Epithelial cell of esophagus (primary cell): ENCODE measurements around the gene OSBPL5.

Source experiments
- DNase-seq: peaks from one replicate; pipeline ENCODE4 v3.0.0; 2010; ENCODE audit warnings: low read depth
- H3K4me3 ChIP-seq: 2 replicates; pipeline ENCODE4 v1.5.1; 2011; ENCODE audit warnings: mild to moderate bottlenecking, low read length, control low read depth
- TF ChIP-seq, protein P1 (sequence below): IDR thresholded peaks from 2 replicates; pipeline ENCODE4 v1.5.1; 2011; ENCODE audit warnings: low read depth, mild to moderate bottlenecking, low read length, control low read depth, inconsistent platforms; ENCODE audit not compliant: insufficient read depth; ENCODE audit errors: missing control alignments

Gene OSBPL5

GRCh38 chr11:3052109-3052479 lies 113.0 kb downstream of the OSBPL5 start:
- no peak for DNase-seq
- no peak overlapping the region for H3K4me3 ChIP-seq
- TF ChIP-seq, protein P1, sequence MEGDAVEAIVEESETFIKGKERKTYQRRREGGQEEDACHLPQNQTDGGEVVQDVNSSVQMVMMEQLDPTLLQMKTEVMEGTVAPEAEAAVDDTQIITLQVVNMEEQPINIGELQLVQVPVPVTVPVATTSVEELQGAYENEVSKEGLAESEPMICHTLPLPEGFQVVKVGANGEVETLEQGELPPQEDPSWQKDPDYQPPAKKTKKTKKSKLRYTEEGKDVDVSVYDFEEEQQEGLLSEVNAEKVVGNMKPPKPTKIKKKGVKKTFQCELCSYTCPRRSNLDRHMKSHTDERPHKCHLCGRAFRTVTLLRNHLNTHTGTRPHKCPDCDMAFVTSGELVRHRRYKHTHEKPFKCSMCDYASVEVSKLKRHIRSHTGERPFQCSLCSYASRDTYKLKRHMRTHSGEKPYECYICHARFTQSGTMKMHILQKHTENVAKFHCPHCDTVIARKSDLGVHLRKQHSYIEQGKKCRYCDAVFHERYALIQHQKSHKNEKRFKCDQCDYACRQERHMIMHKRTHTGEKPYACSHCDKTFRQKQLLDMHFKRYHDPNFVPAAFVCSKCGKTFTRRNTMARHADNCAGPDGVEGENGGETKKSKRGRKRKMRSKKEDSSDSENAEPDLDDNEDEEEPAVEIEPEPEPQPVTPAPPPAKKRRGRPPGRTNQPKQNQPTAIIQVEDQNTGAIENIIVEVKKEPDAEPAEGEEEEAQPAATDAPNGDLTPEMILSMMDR = no peak

GRCh38 chr11:3051196-3052108 lies 113.7 kb downstream of the OSBPL5 start:
- TF ChIP-seq, protein P1 = no peak
- no peak for DNase-seq
- H3K4me3 ChIP-seq = no peak overlapping the region

- TF ChIP-seq, protein P1 = no peak
- H3K4me3 ChIP-seq = no peak overlapping the region
- DNase-seq = no peak
Measured at GRCh38 chr11:3050386-3051195, 114.5 kb downstream of the OSBPL5 start.

- TF ChIP-seq, protein P1 = peak; percentile 51
- DNase-seq = peak; percentile 93
- H3K4me3 ChIP-seq = no peak overlapping the region
Measured at GRCh38 chr11:3049430-3050243, 115.5 kb downstream of the OSBPL5 start.

DNA sequence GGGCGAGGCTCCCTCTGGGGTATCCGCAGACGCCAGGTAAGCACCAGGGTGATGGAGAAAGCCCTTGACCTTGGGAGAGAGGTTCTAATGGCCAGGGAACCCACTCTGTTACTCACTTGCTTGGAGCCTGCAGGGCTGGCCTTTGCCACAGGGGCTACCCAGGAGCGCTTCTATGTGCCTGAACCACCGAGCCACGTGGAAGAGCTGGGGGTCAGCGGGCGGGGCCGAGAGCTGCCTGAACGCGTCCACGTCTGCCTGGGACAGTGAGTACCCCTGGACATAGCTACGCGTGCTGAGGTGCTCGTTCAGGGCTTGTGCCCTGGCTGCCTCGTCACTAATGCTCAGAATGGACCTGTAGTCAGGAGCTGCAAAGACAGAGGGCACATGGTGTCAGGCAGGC lies 117.5 kb downstream of the OSBPL5 start:
- H3K4me3 ChIP-seq = no peak overlapping the region
- no peak for DNase-seq
- TF ChIP-seq, protein P1 = no peak

- TF ChIP-seq, protein P1 = no peak
- no peak for DNase-seq
- no peak overlapping the region for H3K4me3 ChIP-seq
Measured at GRCh38 chr11:3046641-3047040, 118.5 kb downstream of the OSBPL5 start.
